Osteoblast (primary cell): Measurements from ENCODE around the gene COL7A1. TPM values are rescaled to one million over a fixed set of nuclear protein-coding genes. Genes with fewer than 3 reads are reported as not detected.

Experiments
- DNase-seq: peaks from one replicate; pipeline ENCODE4 v3.0.0; 2011; ENCODE audit warnings: low spot score, mixed read lengths; ENCODE audit not compliant: insufficient read length; ENCODE audit errors: missing footprints
- H2AFZ ChIP-seq: 2 replicates; pipeline ENCODE4 v1.6.0; 2011; ENCODE audit warnings: mild to moderate bottlenecking, low read length
- H3K27ac ChIP-seq: 2 replicates; pipeline ENCODE4 v1.5.1; 2011; ENCODE audit warnings: mild to moderate bottlenecking, low read depth, low read length, moderate library complexity
- H3K27me3 ChIP-seq: 2 replicates; pipeline ENCODE4 v1.6.0; 2012; ENCODE audit warnings: mild to moderate bottlenecking, control low read depth, inconsistent platforms, low read length, moderate library complexity; ENCODE audit not compliant: insufficient read depth
- H3K36me3 ChIP-seq: 2 replicates; pipeline ENCODE4 v1.5.1; 2011; ENCODE audit warnings: mild to moderate bottlenecking, low read length, control low read depth, moderate library complexity; ENCODE audit not compliant: insufficient read depth
- H3K4me1 ChIP-seq: 2 replicates; pipeline ENCODE4 v1.5.1; 2011; ENCODE audit warnings: mild to moderate bottlenecking, low read length, control low read depth, moderate library complexity; ENCODE audit not compliant: insufficient read depth
- H3K4me2 ChIP-seq: 2 replicates; pipeline ENCODE4 v1.6.0; 2011; ENCODE audit warnings: mild to moderate bottlenecking, low read length; ENCODE audit not compliant: insufficient read depth
- H3K4me3 ChIP-seq: fragments of 200-600 bp; sonication (generic); 3 replicates; pipeline ENCODE4 v1.5.1; 2012; ENCODE audit warnings: mild to moderate bottlenecking, low read length, inconsistent platforms; ENCODE audit not compliant: insufficient read depth
- H3K79me2 ChIP-seq: 2 replicates; pipeline ENCODE4 v1.6.0; 2012; ENCODE audit warnings: mild to moderate bottlenecking, low read length, control low read depth, inconsistent platforms; ENCODE audit not compliant: insufficient read depth
- H3K9me3 ChIP-seq: 2 replicates; pipeline ENCODE4 v1.5.1; 2011; ENCODE audit warnings: low read depth, low read length, control low read depth
- H4K20me1 ChIP-seq: 2 replicates; pipeline ENCODE4 v1.6.0; 2012; ENCODE audit warnings: mild to moderate bottlenecking, low read length, control low read depth; ENCODE audit not compliant: insufficient read depth
- CTCF ChIP-seq: IDR thresholded peaks from 2 replicates; pipeline ENCODE4 v1.5.1; 2011; ENCODE audit warnings: mild to moderate bottlenecking, low read depth, low read length, moderate library complexity; ENCODE audit errors: extremely low read depth
- total RNA-seq: library from RNA; depleted of rRNA; stranded (reverse); fragments of >200 nt; gene quantifications from 2 replicates; pipeline ENCODE4 v1.2.3, GENCODE V29; 2012

COL7A1 gene
- total RNA-seq, 1 donor = 21.4 TPM

- no peaks in the 10 kb centered on the region for H3K36me3 ChIP-seq
- H3K27me3 ChIP-seq = no peaks in the 10 kb centered on the region
- H4K20me1 ChIP-seq = no peaks in the 10 kb centered on the region
- no peaks in the 10 kb centered on the region for H3K9me3 ChIP-seq
- no peak overlapping the region for H3K27ac ChIP-seq
- no peak overlapping the region for H3K4me2 ChIP-seq
- no peak for DNase-seq
- H3K79me2 ChIP-seq = no peaks in the 10 kb centered on the region
- TF ChIP-seq CTCF = no peak
- no peaks in the 10 kb centered on the region for H3K4me1 ChIP-seq
- H3K4me3 ChIP-seq = no peak overlapping the region
- H2AFZ ChIP-seq = no peak overlapping the region
Measured at GRCh38 chr3:48571938-48572337, 23.2 kb downstream of the COL7A1 start.

DNA sequence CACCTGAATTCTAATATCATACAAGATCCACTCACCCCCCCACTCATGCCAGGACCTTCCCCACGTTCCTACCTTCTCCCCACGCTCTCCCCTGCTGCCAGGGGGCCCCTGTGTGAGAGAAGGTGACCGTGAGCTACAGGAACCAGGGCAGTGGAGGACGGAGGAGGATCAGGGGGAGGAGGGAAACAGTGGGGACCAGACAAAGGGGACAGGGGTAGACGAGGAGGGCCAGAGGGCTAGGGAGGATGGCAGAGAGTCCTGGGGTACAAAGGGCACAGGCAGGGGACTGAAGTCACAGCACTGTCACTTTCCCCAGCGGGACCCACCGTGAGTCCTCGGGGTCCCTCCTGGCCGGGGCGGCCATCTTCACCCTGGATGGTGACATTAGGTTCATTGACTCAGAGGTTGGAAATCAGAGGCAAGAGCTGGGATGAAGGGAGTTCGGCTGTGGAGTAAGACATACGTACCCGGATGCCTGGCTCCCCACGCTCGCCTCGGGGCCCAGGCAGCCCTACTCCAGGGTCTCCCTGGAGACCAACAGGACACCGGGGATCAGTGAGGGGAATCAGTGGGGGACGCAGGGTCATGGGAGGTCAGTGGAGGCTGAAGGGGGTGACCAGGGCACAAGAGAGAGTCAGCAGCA is 25.2 kb downstream of the COL7A1 start:
- TF ChIP-seq CTCF = no peak
- no peaks in the 10 kb centered on the region for H3K79me2 ChIP-seq
- H3K27me3 ChIP-seq = no peaks in the 10 kb centered on the region
- H2AFZ ChIP-seq = no peak overlapping the region
- H4K20me1 ChIP-seq = no peaks in the 10 kb centered on the region
- no peak overlapping the region for H3K4me3 ChIP-seq
- H3K4me2 ChIP-seq = no peak overlapping the region
- peak; percentile 53 for DNase-seq
- H3K27ac ChIP-seq = no peak overlapping the region
- H3K4me1 ChIP-seq = peaks cover 14% of the 10 kb centered on the region
- H3K9me3 ChIP-seq = no peaks in the 10 kb centered on the region
- H3K36me3 ChIP-seq = no peaks in the 10 kb centered on the region

DNA sequence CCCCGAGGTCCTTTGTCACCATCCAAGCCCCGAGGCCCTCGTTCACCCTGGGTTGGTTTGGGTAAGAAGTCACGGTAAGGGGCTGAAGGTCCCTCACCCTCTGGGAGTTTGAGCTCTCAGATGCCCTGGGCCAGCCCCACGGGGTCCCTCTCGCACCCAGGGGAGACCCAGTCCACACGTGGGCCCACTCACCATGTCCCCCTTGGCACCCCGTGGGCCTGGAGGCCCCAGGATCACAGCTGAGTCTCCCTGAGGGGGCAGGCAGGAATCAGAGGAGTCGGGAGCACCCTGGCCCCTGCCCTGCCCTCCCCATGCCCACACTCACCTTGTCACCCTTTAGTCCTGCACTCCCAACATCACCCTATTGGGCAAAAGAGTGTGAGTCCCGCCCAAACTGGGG is 25.7 kb downstream of the COL7A1 start:
- Histone ChIP-seq H3K9me3 (no peaks in the 10 kb centered on the region), H3K27me3 (no peaks in the 10 kb centered on the region), H3K4me1 (peaks cover 19% of the 10 kb centered on the region), H3K27ac (no peak overlapping the region), H3K4me3 (no peak overlapping the region), H3K79me2 (no peaks in the 10 kb centered on the region), H4K20me1 (no peaks in the 10 kb centered on the region), H2AFZ (no peak overlapping the region), H3K36me3 (no peaks in the 10 kb centered on the region), H3K4me2 (no peak overlapping the region)
- no peak for DNase-seq
- TF ChIP-seq CTCF = no peak

DNA sequence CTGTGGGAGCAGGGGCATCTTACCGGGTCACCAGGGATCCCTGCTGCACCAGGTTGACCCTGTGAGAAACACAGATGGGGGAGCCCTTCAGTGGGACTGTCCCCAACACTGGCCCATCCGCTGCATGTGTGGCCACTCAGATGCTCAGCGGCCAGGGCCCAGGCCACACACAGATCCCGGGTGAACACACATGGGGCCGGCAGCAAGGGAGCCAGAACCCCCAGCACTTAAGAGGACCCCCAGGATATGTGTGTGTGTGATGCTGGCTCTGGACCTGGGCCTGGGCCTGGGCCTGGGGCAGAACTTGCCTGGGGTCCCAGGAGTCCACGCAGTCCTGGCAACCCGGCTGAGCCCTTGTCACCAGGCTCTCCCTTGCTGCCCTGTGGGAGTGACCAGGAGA is 26.7 kb downstream of the COL7A1 start:
- peaks cover 28% of the 10 kb centered on the region for H3K4me1 ChIP-seq
- no peak overlapping the region for H3K4me2 ChIP-seq
- H3K79me2 ChIP-seq = no peaks in the 10 kb centered on the region
- no peak for DNase-seq
- H3K27ac ChIP-seq = no peak overlapping the region
- no peaks in the 10 kb centered on the region for H3K9me3 ChIP-seq
- no peak for TF ChIP-seq CTCF
- no peak overlapping the region for H2AFZ ChIP-seq
- H3K4me3 ChIP-seq = no peak overlapping the region
- no peaks in the 10 kb centered on the region for H3K27me3 ChIP-seq
- H4K20me1 ChIP-seq = no peaks in the 10 kb centered on the region
- H3K36me3 ChIP-seq = no peaks in the 10 kb centered on the region
